Measurements from ENCODE around the gene MMP26. TPM values are rescaled to one million over a fixed set of nuclear protein-coding genes. Genes with fewer than 3 reads are reported as not detected.

The MMP26 gene
- total RNA-seq, 1 donor = not detected

DNA sequence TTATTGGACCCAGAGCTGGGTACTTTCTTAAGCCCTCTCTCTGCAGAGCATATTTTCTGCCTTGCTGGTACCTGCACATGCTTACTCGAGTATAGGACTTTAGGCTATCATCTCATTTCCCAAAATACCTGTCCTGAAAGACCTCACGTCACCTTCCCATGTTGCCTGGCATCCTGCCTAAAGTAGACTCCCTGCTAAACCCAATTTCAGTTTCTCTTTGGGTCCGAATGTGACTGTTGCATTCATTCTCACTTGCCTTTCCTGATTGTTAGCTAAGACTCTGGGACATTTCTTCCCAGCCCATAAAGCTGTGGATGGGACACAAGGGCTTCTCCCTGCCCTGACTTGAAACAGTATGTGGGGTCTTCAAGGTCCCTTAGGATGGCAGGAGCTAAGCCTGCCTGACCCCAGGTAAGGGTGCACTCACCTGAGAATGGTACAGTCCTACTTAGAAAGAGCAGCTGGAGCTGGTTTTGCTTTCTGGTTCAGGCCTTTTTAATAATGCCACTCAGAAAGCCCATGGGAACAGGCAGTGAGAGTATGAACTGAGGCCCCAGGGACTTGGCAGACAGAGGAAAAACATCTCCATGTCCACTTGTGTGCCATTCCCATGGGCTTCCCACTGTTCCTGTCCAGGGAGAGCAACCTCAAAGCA is 19.8 kb upstream of the MMP26 start:
- no peak overlapping the region for H3K4me3 ChIP-seq (ENCODE audit: low read depth, low read length)
- DNase-seq (ENCODE audit: low read depth) = no peak
- TF ChIP-seq, protein P1, sequence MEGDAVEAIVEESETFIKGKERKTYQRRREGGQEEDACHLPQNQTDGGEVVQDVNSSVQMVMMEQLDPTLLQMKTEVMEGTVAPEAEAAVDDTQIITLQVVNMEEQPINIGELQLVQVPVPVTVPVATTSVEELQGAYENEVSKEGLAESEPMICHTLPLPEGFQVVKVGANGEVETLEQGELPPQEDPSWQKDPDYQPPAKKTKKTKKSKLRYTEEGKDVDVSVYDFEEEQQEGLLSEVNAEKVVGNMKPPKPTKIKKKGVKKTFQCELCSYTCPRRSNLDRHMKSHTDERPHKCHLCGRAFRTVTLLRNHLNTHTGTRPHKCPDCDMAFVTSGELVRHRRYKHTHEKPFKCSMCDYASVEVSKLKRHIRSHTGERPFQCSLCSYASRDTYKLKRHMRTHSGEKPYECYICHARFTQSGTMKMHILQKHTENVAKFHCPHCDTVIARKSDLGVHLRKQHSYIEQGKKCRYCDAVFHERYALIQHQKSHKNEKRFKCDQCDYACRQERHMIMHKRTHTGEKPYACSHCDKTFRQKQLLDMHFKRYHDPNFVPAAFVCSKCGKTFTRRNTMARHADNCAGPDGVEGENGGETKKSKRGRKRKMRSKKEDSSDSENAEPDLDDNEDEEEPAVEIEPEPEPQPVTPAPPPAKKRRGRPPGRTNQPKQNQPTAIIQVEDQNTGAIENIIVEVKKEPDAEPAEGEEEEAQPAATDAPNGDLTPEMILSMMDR (IDR thresholded peaks at IDR 0.05; ENCODE audit: insufficient read depth, low read depth, low read length) = no peak

DNA sequence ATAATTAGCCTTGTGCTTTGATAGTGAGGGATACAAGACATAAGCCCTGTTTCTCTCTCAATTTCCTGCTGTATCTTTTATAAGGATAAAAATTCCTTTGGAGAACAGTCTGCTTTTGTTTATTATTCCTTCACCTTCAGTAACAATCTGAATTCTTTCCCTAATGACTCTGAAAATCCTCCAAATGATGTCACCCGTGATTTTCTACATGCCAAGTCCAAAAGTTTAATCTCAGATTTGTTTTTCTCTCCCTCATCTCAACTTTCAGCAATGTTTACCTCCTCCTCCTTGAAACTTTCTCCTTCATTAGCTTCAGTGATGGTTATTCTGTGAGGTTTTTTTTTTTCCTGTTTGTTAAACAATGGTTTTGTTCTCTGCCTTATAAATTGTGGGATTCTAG is 9.1 kb upstream of the MMP26 start:
- TF ChIP-seq, protein P1 (IDR thresholded peaks at IDR 0.05; ENCODE audit: insufficient read depth, low read depth, low read length) = no peak
- no peak for DNase-seq (ENCODE audit: low read depth)
- H3K4me3 ChIP-seq (ENCODE audit: low read depth, low read length) = no peak overlapping the region

DNA sequence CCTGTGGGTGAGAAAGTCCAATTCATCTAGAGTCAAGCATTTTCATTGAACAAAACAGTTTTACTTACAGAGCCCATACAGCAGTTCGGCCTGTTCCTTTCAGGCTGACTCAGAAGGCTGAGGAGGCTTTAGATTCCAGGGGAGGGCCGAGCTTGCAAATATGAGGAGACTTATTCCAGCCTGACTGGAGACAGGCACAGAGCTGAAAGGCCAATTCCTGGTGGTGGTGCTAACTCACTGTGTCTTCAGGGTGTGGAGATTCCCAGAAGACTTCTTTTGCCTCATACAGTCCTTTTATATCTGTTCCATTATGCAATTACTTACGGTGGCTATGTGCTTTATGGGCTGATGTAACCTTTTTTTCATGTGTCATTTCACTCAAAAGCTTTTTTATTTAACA is 7.0 kb upstream of the MMP26 start, which contains the start of gene OR51E2:
Gene OR51E2, minus strand, starts transcription at position 269 of the 400 bp plus-strand sequence. CDS start 15,142 bp downstream, outside the sequence.
- TF ChIP-seq, protein P1 (IDR thresholded peaks at IDR 0.05; ENCODE audit: insufficient read depth, low read depth, low read length) = no peak
- no peak within 1 kb of the TSS for H3K4me3 ChIP-seq (ENCODE audit: low read depth, low read length)
- DNase-seq (ENCODE audit: low read depth) = peak; percentile 49

GRCh38 chr11:4699697-4700435 is 4.7 kb upstream of the MMP26 start:
- no peak for DNase-seq (ENCODE audit: low read depth)
- TF ChIP-seq, protein P1 (IDR thresholded peaks at IDR 0.05; ENCODE audit: insufficient read depth, low read depth, low read length) = no peak
- no peak overlapping the region for H3K4me3 ChIP-seq (ENCODE audit: low read depth, low read length)

DNA sequence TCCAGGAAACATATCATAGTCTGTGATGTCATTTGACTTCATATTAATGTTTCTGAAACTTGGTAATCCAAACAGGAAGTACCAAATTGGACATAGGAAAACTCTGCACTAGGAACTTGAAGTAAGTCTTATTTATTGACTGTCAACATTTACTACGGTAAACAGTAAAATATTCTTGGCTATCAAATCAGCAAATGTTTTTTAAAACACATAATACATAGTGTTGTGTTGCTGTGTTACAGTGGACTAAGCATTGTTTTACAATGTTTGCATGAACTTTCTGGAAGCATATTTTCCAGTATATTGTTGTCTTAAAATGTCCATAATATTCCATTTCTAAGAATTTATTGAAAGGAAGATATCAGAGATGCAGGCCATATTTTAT is 4.2 kb upstream of the MMP26 start:
- no peak overlapping the region for H3K4me3 ChIP-seq (ENCODE audit: low read depth, low read length)
- DNase-seq (ENCODE audit: low read depth) = no peak
- TF ChIP-seq, protein P1 (IDR thresholded peaks at IDR 0.05; ENCODE audit: insufficient read depth, low read depth, low read length) = no peak

GRCh38 chr11:4704790-4705334 is 278 bp downstream of the MMP26 start:
- TF ChIP-seq, protein P1 (IDR thresholded peaks at IDR 0.05; ENCODE audit: insufficient read depth, low read depth, low read length) = no peak
- H3K4me3 ChIP-seq (ENCODE audit: low read depth, low read length) = no peak overlapping the region
- DNase-seq (ENCODE audit: low read depth) = no peak
